IPS DF 6.9 (cell line): Measurements from ENCODE around the gene FOSL1.

ENCODE experiments used
- DNase-seq: peaks from one replicate; pipeline ENCODE4 v3.0.0-alpha.2; 2013; ENCODE audit warnings: low read depth, low spot score
- H3K27ac ChIP-seq: one replicate; pipeline ENCODE4 v1.5.1; 2013; ENCODE audit warnings: low read length, control low read depth
- H3K27me3 ChIP-seq: 2 replicates; pipeline ENCODE4 v1.6.1; 2013; ENCODE audit warnings: mild to moderate bottlenecking, low read length; ENCODE audit not compliant: control insufficient read depth, insufficient read depth
- H3K36me3 ChIP-seq: 2 replicates; pipeline ENCODE4 v1.6.1; 2013; ENCODE audit warnings: low read length; ENCODE audit not compliant: control insufficient read depth, insufficient read depth
- H3K4me1 ChIP-seq: 2 replicates; pipeline ENCODE4 v1.6.1; 2013; ENCODE audit warnings: low read length; ENCODE audit not compliant: control insufficient read depth, insufficient read depth
- H3K4me3 ChIP-seq: 2 replicates; pipeline ENCODE4 v1.5.1; 2013; ENCODE audit warnings: mild to moderate bottlenecking, low read length
- H3K9me3 ChIP-seq: 2 replicates; pipeline ENCODE4 v1.6.1; 2013; ENCODE audit warnings: low read length, inconsistent platforms; ENCODE audit not compliant: control insufficient read depth, insufficient read depth
- WGBS: extraction: QIAGEN DNeasy Blood & Tissue Kit; methylation state at CpG from one replicate; pipeline ENCODE4 v1.1.7; 2013; ENCODE audit warnings: mixed read lengths, missing lambda C conversion rate; ENCODE audit not compliant: insufficient read length, insufficient coverage; 5-methylcytosine and 5-hydroxymethylcytosine counted together

Gene FOSL1

GRCh38 chr11:65887723-65888162 lies 12.4 kb downstream of the FOSL1 start:
- Histone ChIP-seq H3K27me3 (peaks cover 5% of the 10 kb centered on the region; the same call in 1 of the 2 replicates), H3K4me3 (peak overlapping the region; percentile 77), H3K36me3 (peaks cover 21% of the 10 kb centered on the region), H3K27ac (no peak overlapping the region), H3K4me1 (peaks cover 10% of the 10 kb centered on the region), H3K9me3 (no peaks in the 10 kb centered on the region)
- WGBS = no CpG with 5 or more reads among the region's 23 CpGs
- no peak for DNase-seq

- H3K27ac ChIP-seq = no peak overlapping the region
- peak overlapping the region; percentile 77; the same call in 1 of the 2 replicates for H3K4me3 ChIP-seq
- no CpG with 5 or more reads among the region's 14 CpGs for WGBS
- no peak for DNase-seq
- peaks cover 5% of the 10 kb centered on the region; the same call in 1 of the 2 replicates for H3K27me3 ChIP-seq
- peaks cover 10% of the 10 kb centered on the region for H3K4me1 ChIP-seq
- H3K36me3 ChIP-seq = peaks cover 24% of the 10 kb centered on the region
- no peaks in the 10 kb centered on the region for H3K9me3 ChIP-seq
These were observed 13.1 kb downstream of the FOSL1 start for GRCh38 chr11:65886826-65887722.

GRCh38 chr11:65885808-65886536 lies 14.2 kb downstream of the FOSL1 start:
- Histone ChIP-seq H3K27me3 (peaks cover 5% of the 10 kb centered on the region; the same call in 1 of the 2 replicates), H3K9me3 (no peaks in the 10 kb centered on the region), H3K4me1 (peaks cover 8% of the 10 kb centered on the region), H3K27ac (no peak overlapping the region), H3K36me3 (peaks cover 24% of the 10 kb centered on the region), H3K4me3 (no peak overlapping the region)
- no peak for DNase-seq
- no CpG with 5 or more reads among the region's 12 CpGs for WGBS

GRCh38 chr11:65885231-65885630 lies 15.0 kb downstream of the FOSL1 start:
- Histone ChIP-seq H3K27me3 (peaks cover 5% of the 10 kb centered on the region; the same call in 1 of the 2 replicates), H3K4me3 (no peak overlapping the region), H3K27ac (no peak overlapping the region), H3K4me1 (peaks cover 8% of the 10 kb centered on the region), H3K9me3 (no peaks in the 10 kb centered on the region), H3K36me3 (peaks cover 24% of the 10 kb centered on the region)
- no peak for DNase-seq
- no CpG with 5 or more reads among the region's 7 CpGs for WGBS

DNA sequence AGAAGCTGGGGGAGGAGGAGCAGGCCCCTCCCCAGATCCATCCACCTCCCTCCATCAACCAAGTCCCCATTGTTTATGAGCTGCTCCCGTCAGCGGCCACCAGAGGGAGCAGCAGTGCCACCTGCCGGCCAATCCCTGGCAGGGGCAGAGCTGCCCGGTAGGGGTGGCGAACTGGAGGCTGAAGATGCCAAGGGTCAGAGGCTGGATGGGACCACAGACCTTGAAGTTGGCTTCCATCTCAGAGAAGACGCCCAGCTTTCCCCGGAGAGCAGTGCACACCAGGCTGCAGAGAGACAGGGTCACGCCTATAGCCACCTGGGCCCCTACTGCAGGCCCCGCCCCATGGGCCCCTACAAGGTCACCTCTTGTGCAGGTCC lies 15.5 kb downstream of the FOSL1 start:
- Histone ChIP-seq H3K27me3 (peaks cover 1% of the 10 kb centered on the region; the same call in 1 of the 2 replicates), H3K9me3 (no peaks in the 10 kb centered on the region), H3K36me3 (peaks cover 24% of the 10 kb centered on the region), H3K4me1 (peaks cover 6% of the 10 kb centered on the region), H3K27ac (no peak overlapping the region), H3K4me3 (no peak overlapping the region)
- no CpG with 5 or more reads among the region's 9 CpGs for WGBS
- DNase-seq = no peak

DNA sequence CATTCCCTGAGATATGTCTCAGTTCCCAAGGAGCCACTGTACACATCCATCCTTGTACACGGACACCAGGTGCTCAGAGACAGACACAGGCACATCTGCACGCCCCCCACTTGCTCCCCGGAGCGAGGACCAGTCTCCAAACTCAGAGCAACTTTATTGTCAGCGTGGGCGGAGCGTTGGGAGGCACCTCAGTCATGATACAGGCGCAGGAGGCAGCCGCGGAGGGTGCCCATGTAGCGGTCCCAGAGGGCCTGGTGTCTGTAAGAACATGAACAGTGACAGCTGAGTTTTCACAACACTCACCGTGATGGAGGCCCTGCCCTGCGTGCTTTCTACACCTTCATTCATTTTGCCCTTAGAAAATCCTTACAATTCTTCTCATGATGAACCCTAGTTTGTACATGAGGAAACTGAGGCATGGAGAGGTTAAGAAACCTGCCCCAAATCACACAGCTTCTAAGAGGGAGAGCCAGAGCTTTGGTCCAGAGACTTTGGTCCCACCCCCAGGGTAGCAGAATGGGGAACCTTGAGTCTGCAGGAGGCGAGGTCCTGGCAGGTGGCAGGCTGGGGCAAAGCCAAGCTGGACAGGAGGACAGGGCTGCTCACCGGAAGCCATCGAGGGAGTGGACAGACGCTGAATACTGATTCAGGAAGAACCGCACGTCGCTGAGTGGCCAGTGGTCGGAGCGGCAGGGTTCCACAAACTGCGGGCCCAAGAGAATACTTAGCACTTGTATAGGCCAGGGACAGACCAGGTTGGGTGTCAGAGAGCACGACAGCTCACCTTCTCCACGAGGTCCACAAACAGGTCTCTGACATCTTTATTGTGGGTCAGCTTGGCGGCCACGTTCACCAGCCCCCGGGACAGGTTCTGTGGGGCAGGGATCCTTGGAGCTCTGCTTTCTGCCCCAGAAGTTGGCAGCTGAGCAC lies 16.1 kb downstream of the FOSL1 start:
- H3K27me3 ChIP-seq = no peaks in the 10 kb centered on the region
- H3K27ac ChIP-seq = no peak overlapping the region
- H3K36me3 ChIP-seq = peaks cover 24% of the 10 kb centered on the region
- H3K4me3 ChIP-seq = no peak overlapping the region
- DNase-seq = no peak
- H3K9me3 ChIP-seq = no peaks in the 10 kb centered on the region
- WGBS = no CpG with 5 or more reads among the region's 28 CpGs
- peaks cover 6% of the 10 kb centered on the region for H3K4me1 ChIP-seq

GRCh38 chr11:65883058-65883761 lies 17.0 kb downstream of the FOSL1 start:
- Histone ChIP-seq H3K27me3 (no peaks in the 10 kb centered on the region), H3K36me3 (peaks cover 24% of the 10 kb centered on the region), H3K4me1 (peaks cover 6% of the 10 kb centered on the region), H3K4me3 (no peak overlapping the region), H3K27ac (no peak overlapping the region), H3K9me3 (no peaks in the 10 kb centered on the region)
- no CpG with 5 or more reads among the region's 13 CpGs for WGBS
- no peak for DNase-seq

- no CpG with 5 or more reads among the region's 30 CpGs for whole genome bisulfite sequencing
- H3K4me3 ChIP-seq = no peak overlapping the region
- peaks cover 4% of the 10 kb centered on the region for H3K4me1 ChIP-seq
- H3K27ac ChIP-seq = no peak overlapping the region
- H3K27me3 ChIP-seq = no peaks in the 10 kb centered on the region
- peaks cover 24% of the 10 kb centered on the region for H3K36me3 ChIP-seq
- DNase-seq = no peak
- H3K9me3 ChIP-seq = no peaks in the 10 kb centered on the region
These were observed 17.8 kb downstream of the FOSL1 start for GRCh38 chr11:65882120-65883057.
